Activated naive CD4-positive, alpha-beta T cell treated with anti-CD3 and anti-CD28 coated beads for 36 hours (primary cell): ENCODE data around the gene CARD14. TPM values are rescaled to one million over a fixed set of nuclear protein-coding genes. Genes with fewer than 3 reads are reported as not detected.
"Not testable (repeated sequence)": the region's sequence is repeated elsewhere in the genome, so short reads cannot be mapped to it uniquely, and the experiment has no call there.

Experiments used
- CTCF ChIA-PET: fragments of 350-600 bp; sonication (Branson Sonifier 250); formaldehyde crosslinking; loops from one replicate; lab custom pipeline; 2021; ENCODE audit warnings: antibody characterized with exemption; lab: Charles Lee
- DNase-seq: peaks from one replicate; pipeline ENCODE4 v3.0.0-alpha.2; 2020
- H3K27ac Mint-ChIP-seq: one replicate; pipeline ENCODE4 v1.8.0; 2021; ENCODE audit warnings: mild to moderate bottlenecking, mixed read lengths
- H3K27me3 Mint-ChIP-seq: one replicate; pipeline ENCODE4 v1.8.0; 2021; ENCODE audit warnings: low read depth, mixed read lengths
- H3K36me3 Mint-ChIP-seq: one replicate; pipeline ENCODE4 v1.8.0; 2021; ENCODE audit warnings: low read depth, mixed read lengths
- H3K4me1 Mint-ChIP-seq: one replicate; pipeline ENCODE4 v1.8.0; 2021; ENCODE audit warnings: low read depth, mixed read lengths
- H3K4me3 Mint-ChIP-seq: one replicate; pipeline ENCODE4 v1.8.0; 2021; ENCODE audit warnings: mild to moderate bottlenecking, moderate library complexity, mixed read lengths
- H3K9me3 Mint-ChIP-seq: one replicate; pipeline ENCODE4 v1.8.0; 2021; ENCODE audit warnings: mixed read lengths
- intact Hi-C: fragments of 100-400 bp; cut with micrococcal nuclease; formaldehyde crosslinking; loops from one replicate; pipeline ENCODE4 v1.15.1; 2023
- total RNA-seq, 2 experiments: library from RNA; stranded (reverse); gene quantifications; one replicate each; pipeline ENCODE4 v1.2.3, GENCODE V29; 2021

The CARD14 gene
- total RNA-seq, 2 experiments from 2014 or later, result not detected

GRCh38 chr17:80154166-80154565, 15.7 kb upstream of the CARD14 start:
- Mint-ChIP-seq H3K27me3 (no peaks in the 10 kb centered on the region), H3K4me1 (peaks cover 13% of the 10 kb centered on the region), H3K36me3 (peaks cover 2% of the 10 kb centered on the region), H3K9me3 (peaks cover 9% of the 10 kb centered on the region), H3K27ac (no peak overlapping the region), H3K4me3 (no peak overlapping the region)
- no peak for DNase-seq
- intact Hi-C loops, result no loop called here
- CTCF ChIA-PET, result no interaction called here

DNA sequence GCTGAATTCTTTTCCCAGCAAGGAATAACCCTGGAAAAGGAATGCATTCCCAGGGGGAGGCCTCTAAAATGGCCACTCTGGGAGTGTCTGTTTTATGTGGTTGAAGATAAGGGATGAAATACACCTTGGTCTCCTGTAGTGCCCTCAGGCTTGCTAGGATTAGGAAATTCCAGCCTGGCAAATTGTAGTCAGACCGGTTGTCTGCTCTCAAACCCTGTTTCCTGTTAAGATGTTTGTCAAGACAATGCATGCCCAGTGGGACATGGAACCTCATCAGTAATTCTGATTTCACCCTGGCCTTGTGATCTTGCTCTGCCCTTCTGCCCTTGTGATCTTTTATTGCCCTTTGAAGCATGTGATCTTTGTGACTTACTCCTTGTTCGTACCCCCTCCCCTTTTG, 14.2 kb upstream of the CARD14 start:
- CTCF ChIA-PET, result interaction anchor here (1.1 kb wide), 1 partner anchor 206 kb away, joined by 3 read pairs; no protein-coding TSS in a partner anchor
- DNase-seq, H3K36me3 Mint-ChIP-seq, intact Hi-C loops, H3K4me3 Mint-ChIP-seq, H3K27ac Mint-ChIP-seq, H3K9me3 Mint-ChIP-seq, H3K27me3 Mint-ChIP-seq: not testable (repeated sequence)
- H3K4me1 Mint-ChIP-seq, result peaks cover 12% of the 10 kb centered on the region

GRCh38 chr17:80158846-80159245, 11.0 kb upstream of the CARD14 start:
- Mint-ChIP-seq H3K4me1 (no peaks in the 10 kb centered on the region), H3K27me3 (peaks cover 2% of the 10 kb centered on the region), H3K9me3 (peaks cover 5% of the 10 kb centered on the region), H3K4me3 (no peak overlapping the region), H3K36me3 (peaks cover 2% of the 10 kb centered on the region), H3K27ac (no peak overlapping the region)
- intact Hi-C loops, result no loop called here
- CTCF ChIA-PET, result interaction anchor here (2.9 kb wide), 1 partner anchor 37 kb away, joined by 11 read pairs; no protein-coding TSS in a partner anchor
- DNase-seq, result no peak

DNA sequence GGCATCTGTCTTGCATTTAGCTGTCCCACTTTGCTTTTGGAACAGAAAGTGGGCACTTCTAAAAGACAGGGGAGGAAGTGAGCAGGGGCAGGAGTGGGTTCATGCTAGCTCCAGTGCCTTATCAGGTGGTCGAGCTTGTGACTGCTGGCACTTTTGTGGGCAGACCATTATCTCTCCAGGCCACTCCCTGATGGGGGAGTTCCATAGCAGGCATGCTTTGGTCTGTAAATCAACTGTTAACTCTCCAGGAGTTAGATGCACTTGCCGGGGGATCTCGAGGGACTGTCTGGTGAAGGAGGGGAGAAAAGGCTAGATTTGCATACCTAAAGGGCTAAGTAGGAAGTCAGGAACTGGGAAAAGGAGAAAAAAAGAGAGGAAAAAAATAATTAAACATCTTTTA, 9.3 kb upstream of the CARD14 start:
- intact Hi-C loops, result no loop called here
- H3K36me3 Mint-ChIP-seq, result peaks cover 2% of the 10 kb centered on the region
- no peaks in the 10 kb centered on the region for H3K4me1 Mint-ChIP-seq
- peaks cover 2% of the 10 kb centered on the region for H3K27me3 Mint-ChIP-seq
- CTCF ChIA-PET, result no interaction called here
- H3K4me3 Mint-ChIP-seq, result no peak overlapping the region
- peaks cover 5% of the 10 kb centered on the region for H3K9me3 Mint-ChIP-seq
- DNase-seq, result no peak
- H3K27ac Mint-ChIP-seq, result no peak overlapping the region

DNA sequence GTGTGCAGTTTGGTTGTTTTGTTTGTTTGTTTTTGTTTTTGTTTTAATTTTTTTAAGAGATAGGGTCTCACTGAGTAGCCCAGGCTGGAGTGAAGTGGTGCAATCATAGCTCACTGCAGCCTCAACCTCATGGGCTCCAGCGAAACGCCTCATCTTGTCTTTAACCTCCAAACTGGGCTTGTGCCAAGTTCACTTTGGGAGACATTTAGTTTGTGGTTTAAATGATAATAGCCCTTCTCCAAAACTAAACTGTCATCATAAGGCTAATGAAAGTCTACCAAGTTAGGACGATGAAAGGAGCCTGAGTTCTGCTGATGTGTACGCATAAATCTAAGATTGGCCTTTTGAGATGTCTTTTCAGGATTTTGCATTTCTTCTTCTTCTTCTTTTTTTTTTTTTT, 6.5 kb upstream of the CARD14 start:
- no peaks in the 10 kb centered on the region for H3K9me3 Mint-ChIP-seq
- H3K27me3 Mint-ChIP-seq, result peaks cover 2% of the 10 kb centered on the region
- no peaks in the 10 kb centered on the region for H3K4me1 Mint-ChIP-seq
- no peak for DNase-seq
- no peak overlapping the region for H3K27ac Mint-ChIP-seq
- H3K36me3 Mint-ChIP-seq, result no peaks in the 10 kb centered on the region
- CTCF ChIA-PET, result interaction anchor here (1.0 kb wide), 1 partner anchor 79 kb away, joined by 3 read pairs; no protein-coding TSS in a partner anchor
- intact Hi-C loops, result no loop called here
- no peak overlapping the region for H3K4me3 Mint-ChIP-seq

DNA sequence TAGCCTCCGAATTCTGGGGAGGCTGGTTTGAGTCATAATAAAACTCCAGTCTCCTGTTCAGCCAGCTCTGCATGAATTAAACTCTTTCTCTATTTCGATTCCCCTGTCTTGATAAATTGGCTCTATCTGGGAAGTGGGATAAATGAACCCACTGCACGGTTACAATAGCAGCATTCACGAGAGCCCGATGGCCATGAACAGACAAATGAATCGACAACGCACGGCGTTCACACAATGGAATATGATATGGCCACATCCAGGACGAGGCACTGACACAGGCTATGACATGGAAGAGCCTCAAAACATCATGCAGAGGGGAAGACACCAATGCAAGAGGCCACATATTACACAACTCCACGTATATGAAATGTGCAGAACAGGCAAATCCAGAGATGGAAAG, 5.6 kb upstream of the CARD14 start:
- Mint-ChIP-seq H3K27me3 (peaks cover 2% of the 10 kb centered on the region), H3K9me3 (no peaks in the 10 kb centered on the region), H3K4me3 (no peak overlapping the region), H3K36me3 (no peaks in the 10 kb centered on the region), H3K4me1 (no peaks in the 10 kb centered on the region), H3K27ac (no peak overlapping the region)
- intact Hi-C loops, result no loop called here
- CTCF ChIA-PET, result interaction anchor here (0.5 kb wide), 1 partner anchor 41 kb away, joined by 3 read pairs; no protein-coding TSS in a partner anchor
- no peak for DNase-seq

DNA sequence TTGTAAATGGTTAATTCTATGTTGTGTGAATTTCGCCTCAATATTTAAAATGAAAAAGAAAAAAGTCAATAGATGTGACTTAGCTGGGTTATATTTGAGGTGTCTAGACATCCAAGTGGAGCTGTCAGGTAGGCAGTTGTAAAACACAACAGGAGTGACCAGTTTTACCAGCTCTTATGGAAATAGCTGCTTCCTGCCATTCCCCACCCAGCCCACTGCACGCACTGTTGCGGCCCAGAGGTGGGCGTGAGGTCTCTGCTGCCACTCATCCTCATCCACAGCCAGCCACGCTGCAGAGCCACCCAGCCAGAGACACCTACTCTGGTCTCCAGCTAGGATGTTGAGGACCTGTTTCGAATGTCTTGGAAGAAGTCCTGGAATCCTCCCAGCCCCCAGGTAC, 3.4 kb upstream of the CARD14 start:
- CTCF ChIA-PET, result interaction anchor here (0.6 to 1.0 kb wide), 2 partner anchors 195 to 1438 kb away, joined by 3 read pairs; no protein-coding TSS in a partner anchor
- Mint-ChIP-seq H3K4me3 (no peak overlapping the region), H3K36me3 (no peaks in the 10 kb centered on the region), H3K27ac (no peak overlapping the region), H3K9me3 (no peaks in the 10 kb centered on the region), H3K4me1 (no peaks in the 10 kb centered on the region), H3K27me3 (no peaks in the 10 kb centered on the region)
- DNase-seq, result no peak
- intact Hi-C loops, result no loop called here

GRCh38 chr17:80168371-80168770, 1.5 kb upstream of the CARD14 start:
- no peak for DNase-seq
- H3K9me3 Mint-ChIP-seq, result no peaks in the 10 kb centered on the region
- intact Hi-C loops, result no loop called here
- H3K4me3 Mint-ChIP-seq, result no peak overlapping the region
- H3K36me3 Mint-ChIP-seq, result no peaks in the 10 kb centered on the region
- H3K27me3 Mint-ChIP-seq, result no peaks in the 10 kb centered on the region
- CTCF ChIA-PET, result no interaction called here
- no peak overlapping the region for H3K27ac Mint-ChIP-seq
- no peaks in the 10 kb centered on the region for H3K4me1 Mint-ChIP-seq

- intact Hi-C loops, result no loop called here
- no peak for DNase-seq
- CTCF ChIA-PET, result no interaction called here
- Mint-ChIP-seq H3K36me3 (no peaks in the 10 kb centered on the region), H3K4me1 (no peaks in the 10 kb centered on the region), H3K4me3 (no peak overlapping the region), H3K9me3 (no peaks in the 10 kb centered on the region), H3K27ac (no peak overlapping the region), H3K27me3 (no peaks in the 10 kb centered on the region)
Measured at GRCh38 chr17:80169107-80169506, 723 bp upstream of the CARD14 start.

- Mint-ChIP-seq H3K27ac (no peak overlapping the region), H3K9me3 (no peaks in the 10 kb centered on the region), H3K4me3 (no peak overlapping the region), H3K4me1 (no peaks in the 10 kb centered on the region), H3K36me3 (no peaks in the 10 kb centered on the region), H3K27me3 (no peaks in the 10 kb centered on the region)
- intact Hi-C loops, result no loop called here
- no peak for DNase-seq
- CTCF ChIA-PET, result no interaction called here
Measured at GRCh38 chr17:80171681-80172080, 1.9 kb downstream of the CARD14 start.

DNA sequence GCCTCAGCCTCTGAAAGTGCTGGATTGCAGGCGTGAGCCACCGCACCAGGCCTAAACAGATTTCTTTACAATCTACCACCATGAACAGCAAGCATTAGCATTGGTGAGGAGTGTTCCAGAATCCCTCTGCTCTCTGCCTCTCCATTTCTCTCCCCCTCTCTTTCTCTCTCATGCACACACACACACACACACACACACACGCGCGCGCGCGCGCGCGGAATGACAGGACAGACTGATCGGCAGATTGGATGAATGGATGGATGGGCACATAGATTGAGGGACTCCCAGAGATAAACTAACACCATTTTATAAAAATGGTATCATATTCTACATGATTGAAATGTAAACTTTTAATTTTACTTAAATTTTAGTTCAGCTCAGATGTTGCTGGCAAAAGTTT, 3.3 kb downstream of the CARD14 start:
- Mint-ChIP-seq H3K4me3 (no peak overlapping the region), H3K4me1 (no peaks in the 10 kb centered on the region), H3K27me3 (no peaks in the 10 kb centered on the region), H3K27ac (no peak overlapping the region), H3K9me3 (no peaks in the 10 kb centered on the region), H3K36me3 (no peaks in the 10 kb centered on the region)
- CTCF ChIA-PET, result no interaction called here
- intact Hi-C loops, result no loop called here
- no peak for DNase-seq

- CTCF ChIA-PET, result no interaction called here
Measured at GRCh38 chr17:80173916-80174315, 4.1 kb downstream of the CARD14 start.

DNA sequence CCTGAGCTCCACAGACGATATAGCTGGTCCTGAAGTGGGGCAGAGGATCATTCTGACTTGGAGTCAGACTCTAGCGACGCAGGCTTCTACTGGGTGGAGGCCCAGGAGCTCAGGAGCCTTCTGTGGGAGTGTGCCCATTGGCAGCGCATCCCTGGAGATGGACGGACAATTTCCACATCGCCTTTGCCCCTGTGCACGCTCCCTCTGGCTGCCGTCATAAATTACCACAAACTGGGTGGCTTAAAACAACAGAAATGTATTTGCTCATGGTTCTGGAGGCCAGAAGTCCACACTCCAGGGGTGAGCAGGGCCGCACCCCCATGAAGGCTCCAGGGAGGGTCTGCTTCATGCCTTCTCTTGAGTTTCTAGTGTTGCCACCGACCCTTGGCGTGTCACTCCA, 6.9 kb downstream of the CARD14 start:
- no peak for DNase-seq
- H3K4me1 Mint-ChIP-seq, result no peaks in the 10 kb centered on the region

More at GRCh38 chr17:80173916-80174315, 4.1 kb downstream of the CARD14 start:
- no peak overlapping the region for H3K4me3 Mint-ChIP-seq
- intact Hi-C loops, result no loop called here
- no peak overlapping the region for H3K27ac Mint-ChIP-seq
- no peaks in the 10 kb centered on the region for H3K27me3 Mint-ChIP-seq
- no peaks in the 10 kb centered on the region for H3K4me1 Mint-ChIP-seq
- no peaks in the 10 kb centered on the region for H3K9me3 Mint-ChIP-seq
- no peaks in the 10 kb centered on the region for H3K36me3 Mint-ChIP-seq
- no peak for DNase-seq

More for the DNA sequence above, 6.9 kb downstream of the CARD14 start:
- Mint-ChIP-seq H3K9me3 (no peaks in the 10 kb centered on the region), H3K4me3 (no peak overlapping the region), H3K36me3 (no peaks in the 10 kb centered on the region), H3K27ac (no peak overlapping the region), H3K27me3 (no peaks in the 10 kb centered on the region)
- CTCF ChIA-PET, result interaction anchor here (0.7 kb wide), 1 partner anchor 170 kb away, joined by 3 read pairs; no protein-coding TSS in a partner anchor
- intact Hi-C loops, result no loop called here
